GM23338 (cell line): ENCODE data around the gene LARGE1. TPM values are rescaled to one million over a fixed set of nuclear protein-coding genes. Genes with fewer than 3 reads are reported as not detected.

Experiments
- ATAC-seq: fragments of 200-7000 bp; cut with Tn5 transposase; 3 replicates; pipeline ENCODE4 v1.9.1; 2020
- DNase-seq: peaks from one replicate; pipeline ENCODE4 v3.0.0-alpha.2; 2015; ENCODE audit warnings: low spot score
- H2AFZ ChIP-seq: fragments of 200-600 bp; sonication (generic); 2 replicates; pipeline ENCODE4 v1.8.0; 2016; ENCODE audit warnings: antibody characterized with exemption, mild to moderate bottlenecking, moderate library complexity
- H3F3A ChIP-seq: fragments of 200-600 bp; sonication (generic); replicated peaks from 2 replicates; pipeline ENCODE4 v1.8.0; 2017; ENCODE audit warnings: antibody characterized with exemption, mixed run types, low read depth
- H3K27ac ChIP-seq: fragments of 200-600 bp; sonication (generic); 2 replicates; pipeline ENCODE4 v1.6.1; 2016; ENCODE audit warnings: low read depth
- H3K27me3 ChIP-seq: fragments of 200-600 bp; sonication (generic); 2 replicates; pipeline ENCODE4 v1.8.0; 2016; ENCODE audit warnings: mild to moderate bottlenecking, mixed run types, moderate library complexity; ENCODE audit not compliant: insufficient read depth
- H3K36me3 ChIP-seq: fragments of 200-600 bp; sonication (generic); 2 replicates; pipeline ENCODE4 v1.8.0; 2016; ENCODE audit warnings: mild to moderate bottlenecking; ENCODE audit not compliant: insufficient read depth
- H3K4me1 ChIP-seq: fragments of 200-600 bp; sonication (generic); 2 replicates; pipeline ENCODE4 v1.8.0; 2016; ENCODE audit warnings: mild to moderate bottlenecking, moderate library complexity; ENCODE audit not compliant: insufficient read depth
- H3K4me2 ChIP-seq: fragments of 200-600 bp; sonication (generic); 2 replicates; pipeline ENCODE4 v1.7.1; 2017; ENCODE audit warnings: mixed run types
- H3K4me3 ChIP-seq: fragments of 200-600 bp; sonication (generic); 2 replicates; pipeline ENCODE4 v1.6.1; 2016; ENCODE audit warnings: mixed run types
- H3K79me2 ChIP-seq: fragments of 200-600 bp; sonication (generic); replicated peaks from 2 replicates; pipeline ENCODE4 v1.8.0; 2017; ENCODE audit warnings: mild to moderate bottlenecking; ENCODE audit not compliant: insufficient read depth
- H3K9me2 ChIP-seq: fragments of 200-600 bp; sonication (generic); 2 replicates; pipeline ENCODE4 v1.8.0; 2017; ENCODE audit not compliant: insufficient read depth
- H4K20me1 ChIP-seq: fragments of 200-600 bp; sonication (generic); replicated peaks from 2 replicates; pipeline ENCODE4 v1.8.0; 2017; ENCODE audit warnings: mild to moderate bottlenecking; ENCODE audit not compliant: insufficient read depth
- H3K27ac Mint-ChIP-seq: 2 replicates; pipeline ENCODE4 v1.8.0; 2020; ENCODE audit warnings: inconsistent platforms, mild to moderate bottlenecking, moderate library complexity, mixed read lengths
- H3K27me3 Mint-ChIP-seq: 3 replicates; pipeline ENCODE4 v1.8.0; 2022; ENCODE audit warnings: low read depth, mild to moderate bottlenecking, moderate library complexity, mixed read lengths, inconsistent platforms; ENCODE audit not compliant: insufficient read depth, poor library complexity
- H3K36me3 Mint-ChIP-seq: 3 replicates; pipeline ENCODE4 v1.8.0; 2021; ENCODE audit warnings: low read depth, mild to moderate bottlenecking, inconsistent platforms, moderate library complexity, mixed read lengths
- H3K4me1 Mint-ChIP-seq: 3 replicates; pipeline ENCODE4 v1.8.0; 2020; ENCODE audit warnings: mild to moderate bottlenecking, inconsistent platforms, mixed read lengths
- H3K4me3 Mint-ChIP-seq: 3 replicates; pipeline ENCODE4 v1.8.0; 2021; ENCODE audit warnings: moderate library complexity, mild to moderate bottlenecking, inconsistent platforms, mixed read lengths
- H3K9me3 Mint-ChIP-seq: 3 replicates; pipeline ENCODE4 v1.8.0; 2020; ENCODE audit warnings: moderate library complexity, mild to moderate bottlenecking, inconsistent platforms, mixed read lengths
- CTCF ChIP-seq, 2 experiments: fragments of 200-600 bp in 1 of 2; sonication (generic) in 1 of 2; conservative IDR thresholded peaks; 2 replicates each; pipeline versions ENCODE4 v1.5.1 to v1.6.1; 2016 to 2017; ENCODE audit warnings: antibody characterized with exemption in 2 of 2, low read depth in 2 of 2, mild to moderate bottlenecking in 2 of 2, moderate library complexity in 1 of 2
- ETS1 ChIP-seq: IDR thresholded peaks from 2 replicates; pipeline ENCODE4 v1.6.1; 2016; ENCODE audit warnings: antibody characterized with exemption
- JUNB ChIP-seq: IDR thresholded peaks from one replicate; pipeline ENCODE4 v1.6.1; 2016; ENCODE audit warnings: antibody characterized with exemption; ENCODE audit not compliant: unreplicated experiment
- NANOG ChIP-seq: IDR thresholded peaks from 2 replicates; pipeline ENCODE4 v1.6.1; 2016; ENCODE audit warnings: antibody characterized with exemption, borderline replicate concordance
- ZNF114 ChIP-seq: fragments of 250-450 bp; sonication (Bioruptor Pico); IDR thresholded peaks from 2 replicates; pipeline ENCODE4 v1.5.0; 2020; ENCODE audit warnings: mild to moderate bottlenecking, moderate library complexity
- ZNF462 ChIP-seq: fragments of 250-450 bp; sonication (Bioruptor Pico); IDR thresholded peaks from 2 replicates; pipeline ENCODE4 v1.5.0; 2020; ENCODE audit warnings: mild to moderate bottlenecking, moderate library complexity
- polyA plus RNA-seq: library from polyadenylated mRNA; unstranded; fragments of >200 nt; fragmentation: Nextera tagmentation; extraction: Ambion mirVana; gene quantifications from 2 replicates; pipeline ENCODE4 v1.2.1, GENCODE V29; 2016
- total RNA-seq: library from RNA; depleted of rRNA; stranded (reverse); fragments of >200 nt; shearing (Covaris generic); gene quantifications from 2 replicates; pipeline ENCODE4 v1.2.3, GENCODE V29; 2014

The LARGE1 gene
- total and polyA plus RNA-seq, 2 experiments from 2014 or later, result 12.8 to 75.6 TPM

GRCh38 chr22:33421859-33422258 is 498.4 kb downstream of the LARGE1 start:
- Histone ChIP-seq H3K27ac (no peak overlapping the region), H3K36me3 (no peaks in the 10 kb centered on the region), H3K27me3 (no peaks in the 10 kb centered on the region), H3K4me1 (0 out of 2 replicates have a peak, but pooled peaks cover under 1% of the 10 kb centered on the region), H3K4me3 (no peak overlapping the region), H3K9me2 (no peaks in the 10 kb centered on the region), H3F3A (no peaks in the 10 kb centered on the region), H2AFZ (no peak overlapping the region), H4K20me1 (peaks cover 7% of the 10 kb centered on the region; the same call in 1 of the 2 replicates), H3K79me2 (no peaks in the 10 kb centered on the region), H3K4me2 (no peak overlapping the region)
- Mint-ChIP-seq H3K4me3 (no peak overlapping the region), H3K27me3 (peaks cover 5% of the 10 kb centered on the region), H3K27ac (no peak overlapping the region), H3K4me1 (peaks cover under 1% of the 10 kb centered on the region; the same call in 2 of the 3 replicates), H3K36me3 (peaks cover 34% of the 10 kb centered on the region), H3K9me3 (no peaks in the 10 kb centered on the region; the same call in 2 of the 3 replicates)
- TF ChIP-seq NANOG (no peak), CTCF (conservative IDR thresholded peaks at IDR 0.05; ENCODE audit: low read depth in 2 of 2) (no peak), ZNF462 (CRISPR knock-in tag) (no peak), JUNB (no peak), ZNF114 (CRISPR knock-in tag) (no peak), ETS1 (no peak)
- no peak for ATAC-seq
- DNase-seq, result no peak
